Stomach smooth muscle (tissue), 2 donors: ENCODE results near the gene CYTIP.

Source experiments
- H3K27ac ChIP-seq: one replicate; pipeline ENCODE4 v1.7.0; 2013; ENCODE audit warnings: mild to moderate bottlenecking, low read length, inconsistent platforms
- H3K27me3 ChIP-seq, 2 donors: one replicate each; pipeline ENCODE4 v1.7.0; 2013; ENCODE audit warnings: low read length in 2 of 2; ENCODE audit not compliant: insufficient read depth in 2 of 2, control insufficient read depth in 1 of 2
- H3K36me3 ChIP-seq, 2 donors: one replicate each; pipeline ENCODE4 v1.7.0; 2013; ENCODE audit warnings: low read length in 2 of 2; ENCODE audit not compliant: control insufficient read depth in 2 of 2, insufficient read depth in 2 of 2
- H3K4me1 ChIP-seq: one replicate; pipeline ENCODE4 v1.7.0; 2013; ENCODE audit warnings: low read length; ENCODE audit not compliant: control insufficient read depth, insufficient read depth
- H3K4me3 ChIP-seq, 2 donors: one replicate each; pipeline ENCODE4 v1.7.0; 2013; ENCODE audit warnings: low read length in 2 of 2
- H3K9ac ChIP-seq, 2 donors: one replicate each; pipeline ENCODE4 v1.7.0; 2013; ENCODE audit warnings: low read length in 2 of 2, mild to moderate bottlenecking in 1 of 2
- H3K9me3 ChIP-seq, 2 donors: one replicate each; pipeline ENCODE4 v1.7.0; 2013; ENCODE audit warnings: low read length in 2 of 2; ENCODE audit not compliant: control insufficient read depth in 2 of 2
- donor health status: healthy.
- donor health status: Pancreatic carcinoma.

The CYTIP gene

DNA sequence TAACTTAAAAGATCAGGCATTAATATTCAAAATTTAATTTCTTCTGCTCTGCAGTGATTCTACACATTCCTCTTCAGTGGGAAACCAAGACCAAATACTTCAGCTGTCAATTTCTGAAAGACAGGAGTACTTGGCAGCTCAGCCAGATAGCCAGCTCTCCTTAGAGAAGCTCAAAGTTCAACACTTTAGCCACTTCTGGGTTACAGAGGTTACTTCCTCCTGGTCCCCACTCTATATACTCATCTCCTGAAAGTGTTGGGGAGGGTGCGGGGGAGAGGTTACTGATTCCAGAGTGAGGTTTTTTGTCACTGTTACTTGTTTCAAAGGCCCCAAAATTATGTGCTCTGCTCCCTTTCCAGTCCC is 4.1 kb downstream of the CYTIP start:
- Histone ChIP-seq H3K4me3 (no peak overlapping the region), H3K27me3 (no peaks in the 10 kb centered on the region), H3K9ac (no peak overlapping the region), H3K27ac (no peak overlapping the region), H3K36me3 (no peaks in the 10 kb centered on the region), H3K9me3 (no peaks in the 10 kb centered on the region), H3K4me1 (no peaks in the 10 kb centered on the region)

DNA sequence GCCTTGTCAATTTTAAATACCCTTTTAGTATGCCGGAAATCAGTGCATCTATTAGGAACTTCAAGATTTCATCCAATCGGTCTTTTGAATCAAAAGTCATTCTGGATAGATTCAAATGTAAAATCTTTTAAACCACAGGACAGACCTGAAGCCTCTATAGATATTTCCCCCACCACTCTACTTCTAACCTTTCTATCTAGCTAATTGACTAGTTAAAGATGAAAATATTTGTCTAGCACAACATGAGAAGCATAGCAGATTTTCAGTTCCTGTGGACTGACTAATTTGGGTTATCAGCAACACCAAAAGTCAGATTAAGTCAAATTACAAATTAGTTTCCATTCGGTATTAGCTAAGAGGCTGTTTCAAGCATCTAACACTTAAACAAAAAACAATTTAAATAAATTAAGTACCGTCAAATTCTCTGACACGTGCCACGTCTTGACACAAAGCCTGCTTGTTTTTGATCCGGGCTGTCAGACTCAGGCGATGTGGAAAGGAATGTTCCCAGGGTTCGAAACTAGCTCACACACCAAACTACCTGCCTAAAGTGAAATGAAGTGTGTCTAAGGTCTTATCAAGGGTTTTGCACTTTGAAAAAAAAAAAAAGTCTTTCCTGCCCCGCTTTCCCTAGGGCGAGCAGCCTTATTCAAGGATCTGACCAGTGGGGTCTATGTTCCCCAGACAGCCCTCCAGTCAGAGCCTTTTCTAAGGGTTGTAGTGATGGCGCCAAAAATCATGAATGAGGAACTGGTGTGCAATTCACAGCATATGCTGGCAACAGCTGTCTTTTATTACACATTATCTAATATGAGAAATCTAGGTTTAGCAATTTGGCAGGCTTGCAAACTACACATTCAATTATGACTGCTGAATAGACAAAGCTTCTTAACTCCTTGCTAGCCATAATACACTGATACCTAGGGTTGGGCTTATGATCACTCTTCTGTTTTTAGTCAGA is 4.7 kb downstream of the CYTIP start:
- no peaks in the 10 kb centered on the region for H3K36me3 ChIP-seq
- no peak overlapping the region for H3K27ac ChIP-seq
- no peak overlapping the region for H3K4me3 ChIP-seq
- no peak overlapping the region for H3K9ac ChIP-seq
- no peaks in the 10 kb centered on the region for H3K4me1 ChIP-seq
- no peaks in the 10 kb centered on the region for H3K9me3 ChIP-seq
- H3K27me3 ChIP-seq = no peaks in the 10 kb centered on the region

DNA sequence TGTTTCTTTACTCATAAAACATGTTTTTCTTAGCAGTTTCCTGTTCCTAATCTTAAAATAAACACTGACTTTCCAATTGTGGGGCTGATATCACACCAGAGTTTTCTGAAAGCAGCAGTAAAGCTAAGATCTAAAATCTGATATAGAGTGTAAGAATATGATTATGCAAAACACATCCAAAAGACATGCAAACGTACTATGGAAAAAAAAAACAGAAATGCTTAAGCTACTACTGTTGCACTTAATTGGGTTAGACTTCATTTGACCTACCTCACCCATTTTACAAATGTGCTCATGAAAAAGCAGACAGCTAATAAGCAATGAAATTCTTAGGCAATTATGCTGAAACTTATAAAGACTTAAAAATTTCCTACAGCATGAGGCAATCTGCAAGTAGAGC is 10.5 kb downstream of the CYTIP start:
- H3K36me3 ChIP-seq = no peaks in the 10 kb centered on the region
- no peaks in the 10 kb centered on the region for H3K27me3 ChIP-seq
- no peak overlapping the region for H3K4me3 ChIP-seq
- no peaks in the 10 kb centered on the region for H3K9me3 ChIP-seq
- H3K4me1 ChIP-seq = no peaks in the 10 kb centered on the region
- H3K9ac ChIP-seq = no peak overlapping the region
- no peak overlapping the region for H3K27ac ChIP-seq

DNA sequence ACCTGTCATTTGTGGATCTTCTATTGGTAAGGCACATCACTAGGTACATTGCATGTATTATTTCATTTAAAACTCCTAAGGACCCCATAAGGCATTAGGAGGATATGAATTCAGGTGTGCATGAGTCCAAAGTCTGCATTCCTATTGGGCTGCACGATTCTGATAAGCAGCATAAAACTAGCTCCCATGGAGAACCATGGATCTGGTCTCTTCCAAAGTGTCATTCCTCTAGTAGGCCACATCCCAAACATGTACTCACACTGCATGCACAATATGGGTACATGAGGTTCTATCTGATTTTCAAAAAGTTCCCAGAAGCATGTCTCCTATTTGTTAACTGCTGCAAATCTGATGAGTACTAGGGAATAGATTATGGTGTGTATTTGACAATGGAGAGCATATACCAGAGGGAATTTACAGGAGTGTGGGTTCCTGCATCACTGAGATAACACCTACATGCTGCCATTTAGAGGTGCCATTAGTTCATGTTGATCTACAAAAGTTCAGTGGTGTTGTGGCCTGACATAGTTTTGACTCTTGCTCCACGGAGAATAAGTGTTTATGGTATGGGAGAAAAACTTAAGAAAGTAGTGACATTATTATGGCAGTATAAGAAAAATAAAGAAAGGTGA is 11.3 kb downstream of the CYTIP start:
- no peaks in the 10 kb centered on the region for H3K4me1 ChIP-seq
- no peaks in the 10 kb centered on the region for H3K9me3 ChIP-seq
- no peak overlapping the region for H3K4me3 ChIP-seq
- H3K9ac ChIP-seq = no peak overlapping the region
- H3K27ac ChIP-seq = no peak overlapping the region
- H3K36me3 ChIP-seq = no peaks in the 10 kb centered on the region
- H3K27me3 ChIP-seq = no peaks in the 10 kb centered on the region

DNA sequence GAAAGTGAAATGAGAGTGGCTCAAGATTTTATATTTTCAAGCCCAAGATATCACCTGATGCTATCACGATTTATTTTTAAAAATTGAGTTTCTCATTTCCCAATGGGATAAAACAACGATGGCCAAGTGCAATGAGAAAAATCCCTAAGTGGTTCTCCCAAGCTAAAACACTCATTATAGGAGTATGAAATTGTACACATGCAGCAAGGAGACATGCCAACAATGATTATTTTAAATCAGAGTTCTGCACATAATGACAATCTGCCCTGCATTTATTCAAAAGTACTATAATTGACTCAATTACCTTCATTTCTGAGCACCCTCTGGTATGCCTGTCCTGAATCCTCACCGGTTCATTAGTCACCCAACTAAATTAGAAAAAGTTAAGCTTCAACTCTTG is 12.7 kb downstream of the CYTIP start:
- no peaks in the 10 kb centered on the region for H3K4me1 ChIP-seq
- H3K36me3 ChIP-seq = no peaks in the 10 kb centered on the region
- H3K9ac ChIP-seq = no peak overlapping the region
- no peaks in the 10 kb centered on the region for H3K27me3 ChIP-seq
- no peak overlapping the region for H3K4me3 ChIP-seq
- no peaks in the 10 kb centered on the region for H3K9me3 ChIP-seq
- H3K27ac ChIP-seq = no peak overlapping the region

DNA sequence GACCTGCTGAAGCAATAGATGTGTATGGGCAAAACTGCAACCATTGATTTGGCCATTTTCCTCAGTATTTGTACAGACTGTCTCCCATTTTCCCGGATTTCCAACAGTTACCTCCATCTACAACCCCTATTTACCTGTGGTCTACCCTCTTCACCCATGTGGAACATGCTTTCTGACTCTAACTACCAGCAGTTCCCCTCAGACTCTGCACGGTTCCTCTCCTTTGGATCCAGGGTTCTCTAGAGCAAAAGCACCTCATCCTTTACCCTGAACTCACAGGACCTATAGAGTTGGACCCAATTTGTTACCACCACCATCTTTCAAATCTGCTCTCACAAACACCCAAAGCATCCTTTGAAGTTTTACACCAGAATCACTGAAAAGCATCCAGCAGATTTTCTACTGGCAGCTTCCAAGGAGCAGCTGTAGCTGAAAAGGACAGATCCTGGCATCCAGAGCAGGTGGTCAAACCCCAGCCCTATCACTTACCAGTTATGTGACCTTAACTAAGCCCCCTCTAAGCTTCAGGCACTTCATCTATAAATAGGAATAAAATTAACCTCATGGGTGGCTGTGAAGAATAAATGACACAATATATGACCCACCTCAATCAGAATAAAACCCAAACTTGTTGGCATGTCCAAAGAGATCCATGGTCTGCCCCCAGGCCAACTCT is 15.3 kb downstream of the CYTIP start:
- Histone ChIP-seq H3K4me1 (no peaks in the 10 kb centered on the region), H3K27ac (no peak overlapping the region), H3K9me3 (no peaks in the 10 kb centered on the region), H3K36me3 (no peaks in the 10 kb centered on the region), H3K9ac (no peak overlapping the region), H3K4me3 (no peak overlapping the region), H3K27me3 (no peaks in the 10 kb centered on the region)

DNA sequence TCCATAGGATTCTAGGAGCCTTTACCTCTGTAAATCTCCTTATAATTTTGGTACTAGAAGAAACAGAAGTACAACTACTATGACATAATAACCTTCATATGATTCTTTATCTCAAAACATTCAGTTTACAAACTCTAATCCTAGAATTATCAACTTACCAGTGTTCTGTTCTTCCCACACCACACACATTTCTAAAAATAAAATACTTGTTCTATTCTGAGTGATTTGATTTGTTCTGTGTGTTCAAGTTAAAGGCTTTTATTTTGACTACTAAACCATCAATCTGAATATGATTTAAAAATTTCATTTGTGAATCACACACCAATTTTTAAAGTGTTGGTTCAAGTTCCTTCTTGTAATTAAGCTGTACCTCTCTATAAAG is 16.0 kb downstream of the CYTIP start:
- no peaks in the 10 kb centered on the region for H3K36me3 ChIP-seq
- no peak overlapping the region for H3K4me3 ChIP-seq
- no peak overlapping the region for H3K27ac ChIP-seq
- no peaks in the 10 kb centered on the region for H3K9me3 ChIP-seq
- no peaks in the 10 kb centered on the region for H3K27me3 ChIP-seq
- H3K4me1 ChIP-seq = no peaks in the 10 kb centered on the region
- H3K9ac ChIP-seq = no peak overlapping the region

DNA sequence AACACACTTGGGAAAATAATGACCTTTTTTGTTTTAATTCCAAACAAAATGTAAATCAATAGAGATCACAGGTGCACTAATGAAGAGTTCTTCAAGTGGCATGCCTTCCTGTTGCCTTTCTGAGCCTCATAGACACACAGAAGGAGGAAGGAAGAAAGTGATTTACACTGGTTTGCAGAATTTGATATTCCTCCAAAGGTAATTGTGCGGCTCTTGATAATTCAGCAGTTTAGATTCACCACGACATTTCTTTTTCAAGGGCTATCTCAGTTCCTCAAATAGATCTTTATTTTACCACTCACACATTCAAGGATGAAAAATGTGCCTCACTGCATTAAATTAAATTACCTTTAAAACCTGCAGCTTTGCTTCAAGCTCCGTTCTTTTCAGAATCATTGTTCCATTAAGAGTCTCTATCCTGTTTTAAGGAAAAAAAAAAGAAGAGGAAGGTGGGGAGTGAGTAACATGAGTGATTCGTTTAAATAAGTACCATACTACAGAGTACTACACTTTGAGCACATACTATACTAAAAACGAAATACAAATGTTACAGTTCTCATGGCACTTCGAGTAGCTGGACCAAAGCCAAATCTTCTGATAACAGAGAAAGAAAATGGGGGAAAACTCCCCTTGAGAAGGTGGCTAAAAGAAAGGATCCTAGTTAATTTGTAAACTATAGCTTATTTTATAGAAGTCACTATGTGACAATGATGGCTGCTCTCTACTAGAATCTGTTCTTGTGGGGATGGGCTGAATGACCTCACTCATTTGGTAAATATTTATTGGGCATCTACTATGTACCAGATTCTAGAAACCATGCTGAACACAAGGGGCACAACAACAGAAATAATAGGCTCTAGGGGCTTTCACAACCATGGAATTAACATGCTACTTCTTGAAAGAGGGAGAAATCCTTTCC is 16.6 kb downstream of the CYTIP start:
- no peak overlapping the region for H3K4me3 ChIP-seq
- no peak overlapping the region for H3K27ac ChIP-seq

DNA sequence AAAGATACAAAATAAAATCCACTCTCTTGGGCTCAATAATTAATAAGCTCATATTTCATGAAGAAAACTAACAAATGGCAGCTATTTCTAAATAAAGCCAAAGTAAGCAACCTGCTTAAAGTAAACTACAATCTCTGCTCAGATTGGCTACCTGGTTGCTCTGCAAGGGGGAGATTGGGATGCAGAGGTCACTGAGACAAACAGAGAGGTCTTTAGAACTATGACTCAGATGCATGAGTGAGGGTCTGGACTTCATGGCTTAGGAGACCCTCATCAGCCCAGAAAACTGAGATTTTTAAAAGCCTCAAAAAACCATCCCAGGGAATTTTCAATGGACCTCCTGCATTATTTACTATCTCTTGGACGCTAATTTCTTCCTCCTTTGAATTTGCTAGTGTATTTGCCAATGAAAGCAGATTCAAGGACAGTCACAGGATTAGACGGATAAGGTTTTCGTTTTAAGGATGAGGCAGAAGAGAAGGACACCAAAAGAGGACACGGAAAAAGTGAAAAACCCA is 17.4 kb downstream of the CYTIP start:
- Histone ChIP-seq H3K27ac (no peak overlapping the region), H3K27me3 (no peaks in the 10 kb centered on the region), H3K36me3 (no peaks in the 10 kb centered on the region), H3K4me1 (no peaks in the 10 kb centered on the region), H3K4me3 (no peak overlapping the region), H3K9me3 (peaks cover 0 to 4% of the 10 kb centered on the region in 2 donors), H3K9ac (no peak overlapping the region)

More for the DNA sequence above, 16.6 kb downstream of the CYTIP start:
- H3K4me1 ChIP-seq = no peaks in the 10 kb centered on the region
- no peaks in the 10 kb centered on the region for H3K27me3 ChIP-seq
- H3K36me3 ChIP-seq = no peaks in the 10 kb centered on the region
- H3K9ac ChIP-seq = no peak overlapping the region
- no peaks in the 10 kb centered on the region for H3K9me3 ChIP-seq

DNA sequence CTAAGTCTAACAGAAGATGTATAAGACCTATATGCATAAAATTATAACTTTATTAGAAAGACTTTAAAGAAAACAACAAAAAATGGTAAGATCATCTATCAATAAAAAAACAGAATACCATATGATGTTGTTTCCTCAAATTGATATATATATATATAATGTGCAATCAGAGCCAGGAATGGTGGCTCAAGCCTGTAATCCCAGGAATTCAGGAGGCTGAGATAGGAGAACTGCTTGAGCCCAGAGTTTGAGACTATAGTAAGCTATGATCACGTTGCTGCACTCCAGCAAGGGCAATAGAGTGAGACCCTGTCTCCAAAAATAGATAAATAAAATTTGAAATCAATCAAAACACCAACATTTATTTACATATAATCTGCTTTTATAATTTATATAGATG is 19.5 kb downstream of the CYTIP start:
- H3K27ac ChIP-seq = no peak overlapping the region
- no peak overlapping the region for H3K9ac ChIP-seq
- H3K9me3 ChIP-seq = peaks cover 0 to 4% of the 10 kb centered on the region in 2 donors
- H3K4me1 ChIP-seq = no peaks in the 10 kb centered on the region
- no peak overlapping the region for H3K4me3 ChIP-seq
- H3K36me3 ChIP-seq = no peaks in the 10 kb centered on the region
- no peaks in the 10 kb centered on the region for H3K27me3 ChIP-seq
